GM12891 (cell line): ENCODE measurements around the gene TGFB1.
"Not testable (repeated sequence)": the region's sequence is repeated elsewhere in the genome, so short reads cannot be mapped to it uniquely, and the experiment has no call there.

Experiments
- DNase-seq: peaks from one replicate; pipeline ENCODE4 v3.0.0; 2011; ENCODE audit warnings: low spot score; ENCODE audit not compliant: insufficient read length
- FAIRE-seq: peaks from 2 replicates; lab custom pipeline; 2011; peaks lifted over from hg19 to GRCh38; lab: Jason Lieb, UNC
- PAX5 ChIP-seq: IDR thresholded peaks from 2 replicates; pipeline ENCODE4 v1.6.1; 2011; ENCODE audit warnings: low read length, moderate library complexity, mild to moderate bottlenecking; ENCODE audit not compliant: insufficient read depth, severe bottlenecking
- POLR2A ChIP-seq: IDR thresholded peaks from 2 replicates; pipeline ENCODE4 v1.6.1; 2011; ENCODE audit warnings: low read depth, low read length, control low read depth
- POLR2AphosphoS5 ChIP-seq: IDR thresholded peaks from 2 replicates; pipeline ENCODE4 v1.6.1; 2011; ENCODE audit warnings: low read depth, low read length, control low read depth
- POU2F2 ChIP-seq: IDR thresholded peaks from 2 replicates; pipeline ENCODE4 v1.6.1; 2011; ENCODE audit warnings: low read depth, mild to moderate bottlenecking, control low read depth, low read length, moderate library complexity
- SPI1 ChIP-seq: IDR thresholded peaks from 2 replicates; pipeline ENCODE4 v1.6.1; 2011; ENCODE audit warnings: low read depth, low read length, control low read depth
- TAF1 ChIP-seq: IDR thresholded peaks from 2 replicates; pipeline ENCODE4 v1.6.1; 2011; ENCODE audit warnings: low read depth, low read length, control low read depth

TGFB1 gene

DNA sequence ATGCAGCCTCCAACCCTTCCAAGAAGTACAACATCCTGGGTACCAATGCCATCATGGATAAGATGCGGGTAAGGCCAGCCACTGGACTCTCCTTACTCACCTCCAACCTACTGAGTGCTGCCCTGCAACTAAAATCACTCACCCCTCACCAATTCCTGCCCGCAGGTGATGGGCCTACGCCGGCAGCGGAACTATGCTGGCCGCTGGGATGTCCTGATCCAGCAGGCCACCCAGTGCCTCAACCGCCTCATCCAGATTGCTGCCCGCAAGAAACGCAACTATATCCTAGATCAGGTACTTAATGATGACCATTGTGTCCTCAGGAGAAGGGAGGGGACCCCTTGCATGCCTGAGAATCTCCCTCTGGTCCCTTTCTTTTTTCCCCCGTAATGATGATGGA, 59.3 kb downstream of the TGFB1 start:
- TF ChIP-seq POU2F2 (no peak), SPI1 (no peak), POLR2A (no peak), TAF1 (no peak), PAX5 (no peak)
- DNase-seq, result no peak
- FAIRE-seq, result no peak

- not testable (repeated sequence) for FAIRE-seq, DNase-seq
Measured at GRCh38 chr19:41289814-41290213, 63.9 kb downstream of the TGFB1 start.

DNA sequence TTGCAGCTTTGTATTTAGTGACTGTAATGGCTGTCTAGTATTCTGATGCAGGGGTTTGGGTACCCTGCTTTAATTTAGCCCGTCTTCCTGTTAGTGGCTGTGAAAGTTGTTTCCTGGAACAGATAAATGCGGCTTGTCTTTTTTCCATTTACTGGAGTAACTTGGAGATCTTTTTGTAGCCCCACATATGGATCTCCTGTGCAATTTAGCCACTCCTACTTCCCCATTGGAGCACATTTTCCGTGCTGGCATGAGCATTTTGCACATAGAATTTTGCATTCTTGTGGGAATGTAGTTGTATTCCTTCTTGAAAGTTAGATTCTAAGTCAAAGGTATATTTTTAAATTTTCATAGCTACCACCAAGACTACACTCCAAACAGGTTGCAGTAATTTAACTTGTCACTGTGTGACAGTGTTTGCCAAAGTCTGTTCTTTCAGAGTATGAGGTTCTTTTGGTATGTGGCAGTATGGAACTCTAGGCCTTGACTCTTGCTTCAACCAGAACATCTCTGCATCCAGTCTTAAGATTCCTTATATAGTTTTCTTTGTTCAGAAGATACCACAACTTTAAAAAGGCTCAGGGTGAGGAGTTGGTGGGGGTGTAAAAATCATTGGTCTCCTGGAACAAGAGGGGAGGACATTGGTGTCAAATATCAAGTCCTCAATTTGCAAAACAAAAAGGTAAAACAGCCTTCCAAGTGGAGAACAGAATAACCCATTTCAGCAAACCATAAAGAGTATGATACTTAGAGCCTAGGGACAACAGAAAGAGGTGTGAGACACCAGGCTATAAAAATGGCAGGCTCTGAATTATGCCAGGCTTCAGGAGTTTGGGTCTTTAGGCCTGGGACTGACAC, 64.8 kb downstream of the TGFB1 start:
- TF ChIP-seq POU2F2 (no peak), POLR2A (no peak), POLR2AphosphoS5 (no peak), PAX5 (no peak), SPI1 (no peak)
- FAIRE-seq, result no peak
- no peak for DNase-seq
